Mesothelial cell of epicardium (in vitro differentiated cells): ENCODE measurements around the gene YEATS2. TPM values are rescaled to one million over a fixed set of nuclear protein-coding genes. Genes with fewer than 3 reads are reported as not detected.
"Not testable (repeated sequence)": the region's sequence is repeated elsewhere in the genome, so short reads cannot be mapped to it uniquely, and the experiment has no call there.

Experiments used
- DNase-seq, 2 experiments: peaks; one replicate each; pipeline ENCODE4 v3.0.0; 2021; ENCODE audit warnings: low spot score in 2 of 2; ENCODE audit not compliant: unreplicated experiment in 2 of 2
- H3K27ac Mint-ChIP-seq: 2 replicates; pipeline ENCODE4 v1.8.0; 2021; ENCODE audit warnings: mixed read lengths
- H3K27me3 Mint-ChIP-seq: 2 replicates; pipeline ENCODE4 v1.8.0; 2021; ENCODE audit warnings: low read depth, mixed read lengths
- H3K36me3 Mint-ChIP-seq: 2 replicates; pipeline ENCODE4 v1.8.0; 2021; ENCODE audit warnings: mixed read lengths
- H3K4me1 Mint-ChIP-seq: 2 replicates; pipeline ENCODE4 v1.8.0; 2021; ENCODE audit warnings: mixed read lengths
- H3K4me3 Mint-ChIP-seq: 2 replicates; pipeline ENCODE4 v1.8.0; 2021; ENCODE audit warnings: mild to moderate bottlenecking, moderate library complexity, mixed read lengths
- H3K9me3 Mint-ChIP-seq: 2 replicates; pipeline ENCODE4 v1.8.0; 2021; ENCODE audit warnings: mixed read lengths
- total RNA-seq: library from RNA; stranded (reverse); gene quantifications from 3 replicates; pipeline ENCODE4 v1.2.1, GENCODE V29; 2021
- TF ChIP-seq, protein P1 (sequence below): fragments of 200-600 bp; sonication (generic); IDR thresholded peaks from one replicate; pipeline ENCODE4 v1.5.0; 2021; ENCODE audit warnings: antibody characterized with exemption; ENCODE audit not compliant: unreplicated experiment

YEATS2 gene
- total RNA-seq, 1 donor from 2014 or later: 72.7 TPM

DNA sequence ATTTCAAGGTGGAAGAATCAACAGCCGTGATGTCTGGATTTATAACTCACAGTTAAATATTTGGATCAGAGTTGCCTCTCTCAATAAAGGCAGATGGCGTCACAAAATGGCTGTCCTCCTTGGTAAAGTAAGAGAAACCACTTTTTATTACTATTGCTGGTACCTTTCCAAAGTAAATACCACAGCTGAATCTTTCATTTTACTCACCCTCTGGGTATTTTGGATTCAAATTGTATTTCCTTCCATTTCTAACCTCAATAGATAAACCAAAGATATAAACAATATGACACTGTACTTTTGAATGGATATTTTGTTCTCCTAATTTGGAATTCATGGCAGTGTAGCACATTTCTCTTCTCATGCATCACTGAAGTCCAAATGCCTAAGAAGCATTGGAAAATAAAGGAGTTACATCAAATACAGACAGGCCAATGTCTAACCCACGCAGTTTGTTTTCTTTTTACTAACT, 32.6 kb upstream of the YEATS2 start:
- TF ChIP-seq, protein P1, sequence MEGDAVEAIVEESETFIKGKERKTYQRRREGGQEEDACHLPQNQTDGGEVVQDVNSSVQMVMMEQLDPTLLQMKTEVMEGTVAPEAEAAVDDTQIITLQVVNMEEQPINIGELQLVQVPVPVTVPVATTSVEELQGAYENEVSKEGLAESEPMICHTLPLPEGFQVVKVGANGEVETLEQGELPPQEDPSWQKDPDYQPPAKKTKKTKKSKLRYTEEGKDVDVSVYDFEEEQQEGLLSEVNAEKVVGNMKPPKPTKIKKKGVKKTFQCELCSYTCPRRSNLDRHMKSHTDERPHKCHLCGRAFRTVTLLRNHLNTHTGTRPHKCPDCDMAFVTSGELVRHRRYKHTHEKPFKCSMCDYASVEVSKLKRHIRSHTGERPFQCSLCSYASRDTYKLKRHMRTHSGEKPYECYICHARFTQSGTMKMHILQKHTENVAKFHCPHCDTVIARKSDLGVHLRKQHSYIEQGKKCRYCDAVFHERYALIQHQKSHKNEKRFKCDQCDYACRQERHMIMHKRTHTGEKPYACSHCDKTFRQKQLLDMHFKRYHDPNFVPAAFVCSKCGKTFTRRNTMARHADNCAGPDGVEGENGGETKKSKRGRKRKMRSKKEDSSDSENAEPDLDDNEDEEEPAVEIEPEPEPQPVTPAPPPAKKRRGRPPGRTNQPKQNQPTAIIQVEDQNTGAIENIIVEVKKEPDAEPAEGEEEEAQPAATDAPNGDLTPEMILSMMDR: no peak
- no peak for DNase-seq
- Mint-ChIP-seq H3K4me3 (no peak overlapping the region), H3K4me1 (peaks cover 6% of the 10 kb centered on the region), H3K27me3 (no peaks in the 10 kb centered on the region), H3K36me3 (peaks cover 45% of the 10 kb centered on the region), H3K9me3 (peaks cover 5% of the 10 kb centered on the region), H3K27ac (no peak overlapping the region)

DNA sequence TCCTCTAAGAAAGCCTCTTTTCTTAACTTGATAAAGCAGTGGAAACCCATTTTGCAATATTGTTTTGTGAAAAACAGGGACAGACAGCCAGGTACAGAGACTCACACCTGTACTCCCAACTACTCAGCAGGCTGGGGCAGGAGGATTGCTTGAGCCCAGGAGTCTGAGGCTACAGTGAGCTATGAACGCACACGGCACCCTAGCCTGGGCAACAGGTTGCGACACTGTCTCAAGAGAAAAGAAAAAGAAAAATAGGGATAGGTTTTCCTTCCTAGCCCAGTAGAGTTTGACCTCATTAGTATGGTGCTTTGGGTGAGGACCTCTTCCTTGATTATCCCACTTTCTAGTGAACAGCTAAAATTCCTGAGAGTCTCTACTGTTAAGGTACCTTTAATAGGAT, 17.5 kb upstream of the YEATS2 start:
- Mint-ChIP-seq H3K4me1 (no peaks in the 10 kb centered on the region), H3K27ac (no peak overlapping the region), H3K9me3 (no peaks in the 10 kb centered on the region), H3K36me3 (peaks cover 28% of the 10 kb centered on the region), H3K4me3 (no peak overlapping the region), H3K27me3 (no peaks in the 10 kb centered on the region)
- TF ChIP-seq, protein P1: no peak
- DNase-seq: no peak

DNA sequence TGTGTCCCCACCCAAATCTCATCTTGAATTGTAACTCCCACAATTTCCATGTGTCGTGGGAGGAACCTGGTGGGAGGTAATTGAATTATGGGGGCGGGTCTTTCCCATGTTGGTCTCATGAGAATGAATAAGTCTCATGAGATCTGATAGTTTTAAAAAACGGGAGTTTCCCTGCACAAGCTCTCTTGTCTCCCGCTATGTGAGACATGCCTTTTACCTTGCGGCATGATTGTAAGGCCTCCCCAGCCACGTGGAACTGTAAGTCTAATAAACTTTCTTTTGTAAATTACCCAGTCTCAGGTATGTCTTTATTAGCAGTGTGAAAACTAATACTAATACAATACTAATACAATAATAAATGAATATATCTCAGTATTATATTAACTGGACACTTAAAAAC, 9.9 kb upstream of the YEATS2 start:
- TF ChIP-seq, protein P1: no peak
- Mint-ChIP-seq H3K9me3 (no peaks in the 10 kb centered on the region), H3K27ac (no peak overlapping the region), H3K4me3 (no peak overlapping the region), H3K27me3 (no peaks in the 10 kb centered on the region), H3K4me1 (no peaks in the 10 kb centered on the region), H3K36me3 (peaks cover under 1% of the 10 kb centered on the region)
- DNase-seq: no peak

DNA sequence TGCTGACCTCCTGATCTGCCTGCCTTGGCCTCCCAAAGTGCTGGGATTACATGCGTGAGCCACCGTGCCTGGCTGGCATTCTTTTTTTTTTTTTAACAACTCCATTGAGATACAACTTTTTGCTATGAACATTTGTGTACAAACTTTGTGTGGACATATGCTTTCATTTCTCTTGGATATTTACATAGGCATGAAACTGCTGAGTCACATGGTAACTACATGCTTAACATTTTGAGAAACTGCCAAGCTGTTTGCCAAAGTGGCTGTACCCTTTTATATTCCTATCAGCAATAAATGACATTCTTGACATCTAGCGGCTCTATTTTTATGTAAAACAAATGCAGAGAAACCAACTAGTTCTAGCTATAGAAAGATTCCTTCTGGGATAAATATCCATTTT, 8.7 kb upstream of the YEATS2 start:
- Mint-ChIP-seq H3K9me3 (no peaks in the 10 kb centered on the region), H3K36me3 (no peaks in the 10 kb centered on the region), H3K27ac (no peak overlapping the region), H3K27me3 (no peaks in the 10 kb centered on the region), H3K4me3 (no peak overlapping the region), H3K4me1 (no peaks in the 10 kb centered on the region)
- TF ChIP-seq, protein P1: no peak
- no peak for DNase-seq

DNA sequence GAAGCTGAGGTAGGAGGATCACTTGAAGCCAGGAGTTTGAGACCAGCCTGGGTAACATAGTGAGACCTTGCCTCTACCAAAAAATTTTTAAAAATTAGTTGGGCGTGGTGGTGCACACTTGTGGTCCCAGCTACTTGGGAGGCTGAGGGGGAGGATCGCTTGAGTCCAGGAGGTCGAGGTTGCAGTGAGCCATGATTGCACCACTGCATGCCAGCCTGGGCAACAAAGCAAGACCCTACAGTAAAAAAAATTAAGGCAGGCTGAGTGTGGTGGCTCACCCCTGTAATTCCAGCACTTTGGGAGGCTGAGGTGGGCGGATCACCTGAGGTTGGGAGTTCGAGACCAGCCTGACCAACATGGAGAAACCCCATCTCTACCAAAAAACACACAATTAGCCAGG, 8.0 kb upstream of the YEATS2 start:
- not testable (repeated sequence) for H3K4me1 Mint-ChIP-seq, H3K27me3 Mint-ChIP-seq, H3K9me3 Mint-ChIP-seq, DNase-seq, H3K27ac Mint-ChIP-seq, H3K36me3 Mint-ChIP-seq, H3K4me3 Mint-ChIP-seq

DNA sequence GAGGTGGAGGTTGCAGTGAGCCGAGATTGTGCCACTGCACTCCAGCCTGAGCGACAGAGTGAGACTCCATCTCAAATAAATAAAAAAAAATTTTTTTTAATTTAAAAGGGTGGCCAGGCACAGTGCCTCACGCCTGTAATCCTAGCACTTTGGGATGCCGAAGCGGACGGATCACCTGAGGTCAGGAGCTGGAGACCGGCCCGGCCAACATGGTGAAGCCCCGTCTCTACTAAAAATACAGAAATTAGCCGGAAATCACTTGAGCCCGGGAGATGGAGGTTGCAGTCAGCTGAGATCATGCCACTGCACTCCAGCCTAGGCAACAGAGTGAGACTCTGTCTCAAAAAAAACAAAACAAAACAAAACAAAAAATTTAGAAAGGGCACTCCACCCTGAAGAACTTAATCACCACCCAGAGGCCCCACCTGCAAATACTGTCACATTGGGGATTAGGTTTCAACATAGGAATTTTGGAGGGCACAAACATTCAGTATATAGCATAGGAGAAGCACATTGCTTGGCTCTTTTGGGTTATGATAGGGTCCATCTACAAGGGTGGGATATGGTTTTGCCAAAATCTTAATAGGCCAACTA, 7.1 kb upstream of the YEATS2 start:
- no peak overlapping the region for H3K4me3 Mint-ChIP-seq
- H3K27me3 Mint-ChIP-seq: no peaks in the 10 kb centered on the region
- H3K36me3 Mint-ChIP-seq: no peaks in the 10 kb centered on the region
- no peaks in the 10 kb centered on the region for H3K9me3 Mint-ChIP-seq
- DNase-seq: no peak
- TF ChIP-seq, protein P1: no peak
- peaks cover 4% of the 10 kb centered on the region for H3K4me1 Mint-ChIP-seq
- no peak overlapping the region for H3K27ac Mint-ChIP-seq
